Prostate gland (tissue), 2 donors: Measurements from ENCODE around the gene BIN2. TPM values are rescaled to one million over a fixed set of nuclear protein-coding genes. Genes with fewer than 3 reads are reported as not detected.
A peak's percentile ranks its signal among the peaks of the same experiment; 100 is the strongest.

Source experiments
- DNase-seq: peaks from one replicate; pipeline ENCODE4 v3.0.0-alpha.2; 2019; ENCODE audit warnings: low spot score
- H3K27ac ChIP-seq, 2 donors: fragments of 200-600 bp; sonication (generic); 2 replicates each; pipeline ENCODE4 v1.5.1; 2017 to 2019
- H3K27me3 ChIP-seq: fragments of 200-600 bp; sonication (generic); replicated peaks from 2 replicates; pipeline ENCODE4 v1.5.1; 2019; ENCODE audit not compliant: insufficient read depth
- H3K36me3 ChIP-seq, 2 donors: fragments of 200-600 bp; sonication (generic); 1 replicate in 1 of 2; 2 replicates in 1 of 2; pipeline versions ENCODE4 v1.5.1 to v1.8.1; 2017 to 2019
- H3K4me1 ChIP-seq: fragments of 200-600 bp; sonication (generic); replicated peaks from 2 replicates; pipeline ENCODE4 v1.5.1; 2019
- H3K4me3 ChIP-seq, 2 donors: fragments of 200-600 bp; sonication (generic); 2 replicates each; pipeline ENCODE4 v1.5.1; 2017 to 2019
- H3K9me3 ChIP-seq: fragments of 200-600 bp; sonication (generic); 2 replicates; pipeline ENCODE4 v1.5.1; 2017
- POLR2A ChIP-seq: fragments of 450-650 bp; IDR thresholded peaks from one replicate; pipeline ENCODE4 v1.6.1; 2016; ENCODE audit warnings: antibody characterized with exemption, mild to moderate bottlenecking
- POLR2AphosphoS5 ChIP-seq: sonication (generic); formaldehyde crosslinking; IDR thresholded peaks from one replicate; pipeline ENCODE4 v1.6.1; 2017; ENCODE audit warnings: antibody characterized with exemption
- WGBS: methylation state at CpG from one replicate; pipeline ENCODE4 v1.1.5; 2018; 5-methylcytosine and 5-hydroxymethylcytosine counted together
- intact Hi-C: fragments of 100-400 bp; cut with DNase I; formaldehyde crosslinking; loops from one replicate; pipeline ENCODE4 v1.14.2; 2022
- total RNA-seq, 2 donors: library from RNA; depleted of rRNA; stranded (reverse); fragments of >200 nt; gene quantifications; one replicate each; pipeline ENCODE4 v1.1.0, GENCODE V29; 2016
- TF ChIP-seq, protein P1 (sequence below), 4 experiments: fragments of 200-600 bp in 2 of 4; fragments of 450-650 bp in 2 of 4; sonication (generic) in 2 of 4; IDR thresholded peaks; 1 replicate in 3 of 4; 2 replicates in 1 of 4; pipeline ENCODE4 v1.5.1; 2016 to 2019; ENCODE audit warnings: antibody characterized with exemption in 4 of 4, mild to moderate bottlenecking in 2 of 4, moderate library complexity in 2 of 4

Gene BIN2
- total RNA-seq, 2 donors from 2014 or later: 2.6 to 5.5 TPM

DNA sequence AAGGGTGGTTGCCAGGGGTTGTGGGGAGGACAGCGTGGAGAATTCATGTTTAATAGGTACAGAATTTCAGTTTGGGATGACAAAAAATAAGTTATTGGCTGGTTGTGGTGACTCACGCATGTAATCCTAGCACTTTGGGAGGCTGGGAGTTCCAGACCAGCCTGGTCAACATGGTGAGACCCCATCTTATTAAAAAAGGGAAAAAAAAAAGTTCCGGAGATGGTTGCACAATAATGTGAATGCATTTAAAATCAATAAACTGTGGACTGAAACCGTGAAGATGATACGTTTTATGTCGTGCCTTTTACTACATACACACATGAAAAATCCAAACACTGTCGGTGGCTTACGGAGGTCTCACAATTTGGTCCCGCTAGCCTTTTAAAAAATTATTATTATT, 46.7 kb upstream of the BIN2 start:
- H3K4me1 ChIP-seq: no peaks in the 10 kb centered on the region
- no peaks in the 10 kb centered on the region for H3K27me3 ChIP-seq
- no peaks in the 10 kb centered on the region for H3K36me3 ChIP-seq
- no peak overlapping the region for H3K27ac ChIP-seq
- no peak overlapping the region for H3K4me3 ChIP-seq
- no peak for DNase-seq
- no peaks in the 10 kb centered on the region for H3K9me3 ChIP-seq
- intact Hi-C loops: no loop called here
- WGBS: 92% methylated on average over 9 of the region's 9 CpGs
- TF ChIP-seq POLR2A (no peak), POLR2AphosphoS5 (no peak)
- TF ChIP-seq, protein P1, sequence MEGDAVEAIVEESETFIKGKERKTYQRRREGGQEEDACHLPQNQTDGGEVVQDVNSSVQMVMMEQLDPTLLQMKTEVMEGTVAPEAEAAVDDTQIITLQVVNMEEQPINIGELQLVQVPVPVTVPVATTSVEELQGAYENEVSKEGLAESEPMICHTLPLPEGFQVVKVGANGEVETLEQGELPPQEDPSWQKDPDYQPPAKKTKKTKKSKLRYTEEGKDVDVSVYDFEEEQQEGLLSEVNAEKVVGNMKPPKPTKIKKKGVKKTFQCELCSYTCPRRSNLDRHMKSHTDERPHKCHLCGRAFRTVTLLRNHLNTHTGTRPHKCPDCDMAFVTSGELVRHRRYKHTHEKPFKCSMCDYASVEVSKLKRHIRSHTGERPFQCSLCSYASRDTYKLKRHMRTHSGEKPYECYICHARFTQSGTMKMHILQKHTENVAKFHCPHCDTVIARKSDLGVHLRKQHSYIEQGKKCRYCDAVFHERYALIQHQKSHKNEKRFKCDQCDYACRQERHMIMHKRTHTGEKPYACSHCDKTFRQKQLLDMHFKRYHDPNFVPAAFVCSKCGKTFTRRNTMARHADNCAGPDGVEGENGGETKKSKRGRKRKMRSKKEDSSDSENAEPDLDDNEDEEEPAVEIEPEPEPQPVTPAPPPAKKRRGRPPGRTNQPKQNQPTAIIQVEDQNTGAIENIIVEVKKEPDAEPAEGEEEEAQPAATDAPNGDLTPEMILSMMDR (IDR thresholded peaks at IDR 0.05): no peak

DNA sequence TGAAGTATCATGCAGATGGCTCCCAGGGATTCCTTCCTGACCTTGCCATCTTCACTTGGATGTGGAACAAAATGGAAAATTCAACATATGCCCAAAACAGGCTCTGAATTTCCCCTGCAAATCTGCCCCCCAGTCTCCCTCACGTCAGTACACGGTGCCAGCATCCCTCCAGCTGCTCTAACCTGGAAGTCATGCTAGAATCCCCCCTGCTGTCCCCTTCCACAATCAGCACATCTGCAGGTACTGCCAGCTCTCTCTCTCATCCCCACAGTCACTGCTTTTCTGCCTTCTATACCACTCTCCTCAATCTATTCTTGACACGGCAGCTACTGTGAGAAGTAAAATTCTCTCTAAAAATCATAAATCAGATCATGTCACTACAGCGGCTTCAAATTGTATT, 45.6 kb upstream of the BIN2 start:
- no peak for DNase-seq
- Histone ChIP-seq H3K4me1 (no peaks in the 10 kb centered on the region), H3K9me3 (no peaks in the 10 kb centered on the region), H3K36me3 (no peaks in the 10 kb centered on the region), H3K4me3 (no peak overlapping the region), H3K27me3 (no peaks in the 10 kb centered on the region), H3K27ac (no peak overlapping the region)
- TF ChIP-seq POLR2A (no peak), POLR2AphosphoS5 (no peak)
- TF ChIP-seq, protein P1 (IDR thresholded peaks at IDR 0.05): no peak
- 94% methylated on average over 4 of the region's 4 CpGs for WGBS
- intact Hi-C loops: no loop called here

DNA sequence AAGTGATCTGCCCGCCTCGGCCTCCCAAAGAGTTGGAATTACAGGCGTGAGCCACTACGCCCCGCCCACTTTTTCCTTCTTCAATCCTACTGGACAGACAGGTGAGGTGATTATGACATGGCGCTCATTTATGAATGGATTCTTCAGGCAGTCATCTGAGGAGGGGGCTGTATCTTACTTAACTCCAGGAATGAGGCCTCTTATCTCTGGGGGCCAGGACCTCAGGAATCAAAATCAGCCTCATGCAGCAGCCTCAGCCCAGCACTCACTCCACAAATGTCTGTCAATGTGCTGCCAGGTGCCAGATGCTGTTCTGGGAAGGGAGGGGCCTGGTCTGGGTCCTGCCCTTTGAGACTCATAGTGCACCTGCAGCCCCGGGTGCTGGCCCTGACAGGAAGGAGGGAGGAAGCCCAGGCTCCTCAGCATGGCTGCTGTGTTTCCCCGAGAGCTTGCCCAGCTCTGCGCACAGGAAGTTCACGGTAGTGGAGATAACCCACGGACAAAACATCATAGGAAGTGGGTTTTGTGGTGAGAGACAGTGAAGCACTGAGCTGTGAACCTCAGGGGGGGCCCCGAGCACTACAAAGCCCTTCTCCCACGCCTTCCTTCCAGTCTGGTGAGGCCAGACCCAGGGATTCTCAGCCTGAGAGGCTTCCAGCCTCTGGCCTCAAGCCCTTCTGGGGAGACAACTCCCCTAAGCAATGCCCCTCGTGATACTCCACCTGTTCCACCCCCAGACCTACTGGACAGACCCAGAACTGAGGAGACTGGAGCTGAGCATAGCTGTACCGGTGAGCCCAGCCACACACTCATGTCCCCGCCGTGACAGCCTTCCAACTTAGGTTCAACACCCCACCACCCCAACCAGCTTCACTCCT, 44.9 kb upstream of the BIN2 start:
- Histone ChIP-seq H3K4me3 (no peak overlapping the region), H3K27ac (no peak overlapping the region), H3K4me1 (no peaks in the 10 kb centered on the region), H3K36me3 (no peaks in the 10 kb centered on the region), H3K27me3 (no peaks in the 10 kb centered on the region), H3K9me3 (no peaks in the 10 kb centered on the region)
- no peak for TF ChIP-seq POLR2AphosphoS5
- no peak for TF ChIP-seq POLR2A
- TF ChIP-seq, protein P1 (IDR thresholded peaks at IDR 0.05): no peak
- WGBS: 80% methylated on average over 17 of the region's 17 CpGs
- intact Hi-C loops: no loop called here
- peak; percentile 8 for DNase-seq

DNA sequence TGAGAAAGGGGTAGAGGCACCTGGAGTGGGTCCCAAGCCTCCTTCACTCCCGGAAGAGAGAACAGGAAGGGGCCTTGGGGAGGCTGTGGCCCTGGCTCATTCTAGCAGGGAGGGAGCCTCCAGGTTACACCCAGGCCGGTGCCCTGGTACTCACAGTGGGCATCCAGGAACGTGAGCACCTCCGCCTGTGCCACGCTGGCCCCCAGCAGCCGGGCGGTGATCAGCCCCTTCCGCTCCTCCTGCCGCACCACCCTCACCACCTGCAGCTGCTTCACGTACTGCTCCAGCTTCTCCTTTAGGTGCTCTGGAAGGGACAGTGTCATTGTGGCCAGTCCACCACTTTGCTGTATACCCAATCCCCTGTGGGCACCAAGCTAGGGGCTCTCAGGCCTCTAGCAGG, 41.3 kb upstream of the BIN2 start:
- Histone ChIP-seq H3K9me3 (no peaks in the 10 kb centered on the region), H3K27me3 (no peaks in the 10 kb centered on the region), H3K36me3 (no peaks in the 10 kb centered on the region), H3K4me3 (no peak overlapping the region), H3K27ac (no peak overlapping the region), H3K4me1 (no peaks in the 10 kb centered on the region)
- DNase-seq: no peak
- TF ChIP-seq, protein P1 (IDR thresholded peaks at IDR 0.05): no peak
- TF ChIP-seq POLR2A (no peak), POLR2AphosphoS5 (no peak)
- 96% methylated on average over 10 of the region's 10 CpGs for WGBS
- intact Hi-C loops: no loop called here

DNA sequence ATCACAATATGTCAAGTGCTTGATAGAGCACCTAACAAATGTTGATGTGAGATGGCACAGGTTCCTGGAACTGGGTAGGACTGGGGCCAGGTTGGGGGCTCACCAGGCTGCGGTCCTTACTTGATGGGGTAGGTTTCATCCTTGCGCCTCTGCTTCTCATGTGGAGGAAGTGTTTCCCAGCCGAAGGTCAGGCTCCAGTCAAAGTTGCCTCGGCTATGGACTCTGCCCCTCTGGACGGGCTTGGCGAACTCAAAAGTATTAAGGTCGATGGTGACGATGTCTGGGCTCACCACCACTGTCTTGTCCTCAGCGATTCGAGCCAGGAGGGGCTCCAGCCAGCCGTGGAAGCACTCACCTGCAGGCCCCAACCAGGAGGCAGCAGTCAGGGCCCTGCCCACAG, 40.0 kb upstream of the BIN2 start:
- Histone ChIP-seq H3K4me1 (no peaks in the 10 kb centered on the region), H3K4me3 (no peak overlapping the region), H3K36me3 (no peaks in the 10 kb centered on the region), H3K27ac (no peak overlapping the region), H3K9me3 (no peaks in the 10 kb centered on the region), H3K27me3 (no peaks in the 10 kb centered on the region)
- 92% methylated on average over 11 of the region's 11 CpGs for WGBS
- no peak for DNase-seq
- TF ChIP-seq POLR2A (no peak), POLR2AphosphoS5 (no peak)
- TF ChIP-seq, protein P1 (IDR thresholded peaks at IDR 0.05): no peak
- intact Hi-C loops: no loop called here
